Stimulated activated CD4-positive, alpha-beta T cell treated with anti-CD3 and anti-CD28 coated beads, Interleukin-1b, Interleukin-23, amount 100 ng/mL, for 24 hours (primary cell): ENCODE data around the gene DGKH.
A peak's percentile ranks its signal among the peaks of the same experiment; 100 is the strongest.
"Not testable (repeated sequence)": the region's sequence is repeated elsewhere in the genome, so short reads cannot be mapped to it uniquely, and the experiment has no call there.

Experiments
- DNase-seq, 4 experiments: peaks; one replicate each; pipeline ENCODE4 v3.0.0-alpha.2; 2020; ENCODE audit warnings: low read depth in 4 of 4, low spot score in 1 of 4

The DGKH gene

GRCh38 chr13:42153199-42154113 lies 105.0 kb downstream of the DGKH start:
- DNase-seq = no peak

GRCh38 chr13:42155251-42155650 lies 106.8 kb downstream of the DGKH start:
- no peak for DNase-seq

GRCh38 chr13:42163338-42163737 lies 114.9 kb downstream of the DGKH start:
- DNase-seq = not testable (repeated sequence)

GRCh38 chr13:42163910-42164309 lies 115.5 kb downstream of the DGKH start:
- not testable (repeated sequence) for DNase-seq

- DNase-seq = no peak
These were observed 116.2 kb downstream of the DGKH start for GRCh38 chr13:42164557-42165125.

- DNase-seq = no peak
These were observed 120.0 kb downstream of the DGKH start for GRCh38 chr13:42168496-42168895.

- DNase-seq = no peak
These were observed 121.6 kb downstream of the DGKH start for GRCh38 chr13:42170029-42170428.

GRCh38 chr13:42173789-42174343 lies 125.4 kb downstream of the DGKH start:
- DNase-seq = no peak

GRCh38 chr13:42174344-42175162 lies 126.1 kb downstream of the DGKH start:
- DNase-seq = no peak

- DNase-seq = no peak
These were observed 127.8 kb downstream of the DGKH start for GRCh38 chr13:42176294-42176693.

- no peak for DNase-seq
These were observed 128.7 kb downstream of the DGKH start for GRCh38 chr13:42177189-42177588.

- no peak for DNase-seq
These were observed 133.0 kb downstream of the DGKH start for GRCh38 chr13:42181381-42181953.

- DNase-seq = no peak
These were observed 140.6 kb downstream of the DGKH start for GRCh38 chr13:42189061-42189460.

- DNase-seq = no peak
These were observed 142.1 kb downstream of the DGKH start for GRCh38 chr13:42190529-42190928.

- no peak for DNase-seq
These were observed 163.4 kb downstream of the DGKH start for GRCh38 chr13:42211704-42212464.

GRCh38 chr13:42214446-42214845 lies 166.0 kb downstream of the DGKH start:
- no peak for DNase-seq

GRCh38 chr13:42215578-42216421 lies 167.4 kb downstream of the DGKH start:
- DNase-seq = peak in 1 of 4 experiments; percentile 0

- no peak for DNase-seq
These were observed 167.9 kb downstream of the DGKH start for GRCh38 chr13:42216422-42216735.

- no peak for DNase-seq
These were observed 170.1 kb downstream of the DGKH start for GRCh38 chr13:42218576-42218975.

- DNase-seq = no peak
These were observed 170.6 kb downstream of the DGKH start for GRCh38 chr13:42219051-42219450.
